ENCODE data around the gene SRPK1.

Gene SRPK1

GRCh38 chr6:35920793-35921732 lies at the start of gene SRPK1:
Gene SRPK1 (minus strand): TSS chr6:35921098. CDS start chr6:35921056, 42 bp downstream.
- Mint-ChIP-seq H3K27ac (peak within 1 kb of the TSS; percentile 75 to 95 (median 93)), H3K4me1 (peaks cover 31% of the 10 kb centered on the region), H3K4me3 (peak within 1 kb of the TSS; percentile 95 to 97 (median 96)), H3K9me3 (no peaks in the 10 kb centered on the region), H3K36me3 (ENCODE audit: low read depth) (peaks cover 5% of the 10 kb centered on the region), H3K27me3 (ENCODE audit: low read depth) (no peaks in the 10 kb centered on the region)
- TF ChIP-seq, protein P1, sequence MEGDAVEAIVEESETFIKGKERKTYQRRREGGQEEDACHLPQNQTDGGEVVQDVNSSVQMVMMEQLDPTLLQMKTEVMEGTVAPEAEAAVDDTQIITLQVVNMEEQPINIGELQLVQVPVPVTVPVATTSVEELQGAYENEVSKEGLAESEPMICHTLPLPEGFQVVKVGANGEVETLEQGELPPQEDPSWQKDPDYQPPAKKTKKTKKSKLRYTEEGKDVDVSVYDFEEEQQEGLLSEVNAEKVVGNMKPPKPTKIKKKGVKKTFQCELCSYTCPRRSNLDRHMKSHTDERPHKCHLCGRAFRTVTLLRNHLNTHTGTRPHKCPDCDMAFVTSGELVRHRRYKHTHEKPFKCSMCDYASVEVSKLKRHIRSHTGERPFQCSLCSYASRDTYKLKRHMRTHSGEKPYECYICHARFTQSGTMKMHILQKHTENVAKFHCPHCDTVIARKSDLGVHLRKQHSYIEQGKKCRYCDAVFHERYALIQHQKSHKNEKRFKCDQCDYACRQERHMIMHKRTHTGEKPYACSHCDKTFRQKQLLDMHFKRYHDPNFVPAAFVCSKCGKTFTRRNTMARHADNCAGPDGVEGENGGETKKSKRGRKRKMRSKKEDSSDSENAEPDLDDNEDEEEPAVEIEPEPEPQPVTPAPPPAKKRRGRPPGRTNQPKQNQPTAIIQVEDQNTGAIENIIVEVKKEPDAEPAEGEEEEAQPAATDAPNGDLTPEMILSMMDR (IDR thresholded peaks at IDR 0.05; ENCODE audit: unreplicated experiment in 3 of 3): no peak

- Mint-ChIP-seq H3K4me1 (peaks cover 34% of the 10 kb centered on the region), H3K27ac (no peak overlapping the region), H3K27me3 (ENCODE audit: low read depth) (no peaks in the 10 kb centered on the region), H3K36me3 (ENCODE audit: low read depth) (no peaks in the 10 kb centered on the region), H3K4me3 (no peak overlapping the region), H3K9me3 (no peaks in the 10 kb centered on the region)
- TF ChIP-seq, protein P1 (IDR thresholded peaks at IDR 0.05; ENCODE audit: unreplicated experiment in 3 of 3): no peak
Observed at GRCh38 chr6:35970181-35970580, 49.3 kb upstream of the SRPK1 start.

GRCh38 chr6:35969646-35970045 lies 48.7 kb upstream of the SRPK1 start:
- H3K36me3 Mint-ChIP-seq (ENCODE audit: low read depth): no peaks in the 10 kb centered on the region
- TF ChIP-seq, protein P1 (IDR thresholded peaks at IDR 0.05; ENCODE audit: unreplicated experiment in 3 of 3): no peak
- H3K4me3 Mint-ChIP-seq: no peak overlapping the region
- no peaks in the 10 kb centered on the region for H3K9me3 Mint-ChIP-seq
- H3K27me3 Mint-ChIP-seq (ENCODE audit: low read depth): no peaks in the 10 kb centered on the region
- H3K4me1 Mint-ChIP-seq: peaks cover 34% of the 10 kb centered on the region
- peak overlapping the region in 1 of 3 experiments; percentile 61 for H3K27ac Mint-ChIP-seq

GRCh38 chr6:35968821-35969220 lies 47.9 kb upstream of the SRPK1 start:
- TF ChIP-seq, protein P1 (IDR thresholded peaks at IDR 0.05; ENCODE audit: unreplicated experiment in 3 of 3): no peak
- Mint-ChIP-seq H3K4me3 (no peak overlapping the region), H3K36me3 (ENCODE audit: low read depth) (no peaks in the 10 kb centered on the region), H3K27me3 (ENCODE audit: low read depth) (no peaks in the 10 kb centered on the region), H3K27ac (no peak overlapping the region), H3K9me3 (no peaks in the 10 kb centered on the region), H3K4me1 (peaks cover 34% of the 10 kb centered on the region)

DNA sequence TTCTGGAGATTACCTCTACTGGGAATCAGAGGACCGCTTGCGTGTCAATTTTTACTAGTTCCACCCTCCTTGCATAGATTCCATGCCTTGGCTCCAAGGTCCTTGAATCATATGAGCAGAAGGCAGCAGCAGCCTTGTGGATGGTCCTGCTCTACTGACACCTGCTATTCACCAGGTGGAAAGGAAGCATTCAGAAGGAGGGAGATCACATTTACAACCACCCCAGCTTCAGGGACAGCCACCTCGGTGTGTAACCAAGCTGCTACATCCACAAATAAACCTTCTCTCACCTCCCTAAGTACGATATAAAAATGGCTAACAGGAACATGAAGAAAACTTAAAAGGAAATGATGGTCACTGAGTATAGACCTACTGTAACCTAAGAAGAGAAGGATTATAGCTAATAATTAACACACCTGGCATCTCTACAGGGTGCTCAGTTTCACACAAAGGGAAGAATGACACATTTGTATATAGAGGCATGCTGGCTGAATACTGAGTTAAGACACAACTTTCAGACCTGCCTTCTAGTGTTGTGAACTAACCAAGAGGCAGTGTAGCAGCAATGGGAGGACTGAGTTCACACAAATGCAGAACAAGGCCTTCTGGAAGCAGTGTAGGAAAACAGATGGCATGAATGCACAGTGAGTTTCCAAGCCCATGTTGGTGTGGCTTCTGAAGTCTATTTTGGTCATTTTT lies 46.3 kb upstream of the SRPK1 start:
- TF ChIP-seq, protein P1 (IDR thresholded peaks at IDR 0.05; ENCODE audit: unreplicated experiment in 3 of 3): no peak
- Mint-ChIP-seq H3K4me1 (peaks cover 19% of the 10 kb centered on the region), H3K9me3 (no peaks in the 10 kb centered on the region), H3K4me3 (no peak overlapping the region), H3K27ac (peak overlapping the region; percentile 8 to 19 (median 14)), H3K36me3 (ENCODE audit: low read depth) (no peaks in the 10 kb centered on the region), H3K27me3 (ENCODE audit: low read depth) (no peaks in the 10 kb centered on the region)
